ENCODE data around the gene SYNE1.

The SYNE1 gene

GRCh38 chr6:152387091-152387490, 250.1 kb downstream of the SYNE1 start:
- Histone ChIP-seq H3K9me3 (ENCODE audit: control insufficient read depth in 1 of 2, low read length in 2 of 2) (no peaks in the 10 kb centered on the region), H3K36me3 (ENCODE audit: control insufficient read depth in 1 of 2, insufficient read depth in 2 of 2, low read length in 2 of 2) (no peaks in the 10 kb centered on the region), H3K27ac (ENCODE audit: low read depth, low read length) (no peak overlapping the region), H3K4me3 (ENCODE audit: low read depth in 1 of 2, low read length in 2 of 2) (no peak overlapping the region), H3K9ac (ENCODE audit: low read depth in 1 of 2, low read length in 2 of 2) (no peak overlapping the region), H3K4me1 (ENCODE audit: control insufficient read depth in 1 of 2, insufficient read depth in 2 of 2, low read length in 2 of 2) (no peaks in the 10 kb centered on the region), H3K27me3 (ENCODE audit: control insufficient read depth in 1 of 2, insufficient read depth in 2 of 2, low read length in 2 of 2) (no peaks in the 10 kb centered on the region)

- H3K4me1 ChIP-seq (ENCODE audit: control insufficient read depth in 1 of 2, insufficient read depth in 2 of 2, low read length in 2 of 2), result no peaks in the 10 kb centered on the region
- H3K27ac ChIP-seq (ENCODE audit: low read depth, low read length), result no peak overlapping the region
- no peaks in the 10 kb centered on the region for H3K36me3 ChIP-seq (ENCODE audit: control insufficient read depth in 1 of 2, insufficient read depth in 2 of 2, low read length in 2 of 2)
- no peaks in the 10 kb centered on the region for H3K9me3 ChIP-seq (ENCODE audit: control insufficient read depth in 1 of 2, low read length in 2 of 2)
- H3K4me3 ChIP-seq (ENCODE audit: low read depth in 1 of 2, low read length in 2 of 2), result no peak overlapping the region
- H3K9ac ChIP-seq (ENCODE audit: low read depth in 1 of 2, low read length in 2 of 2), result no peak overlapping the region
- no peaks in the 10 kb centered on the region for H3K27me3 ChIP-seq (ENCODE audit: control insufficient read depth in 1 of 2, insufficient read depth in 2 of 2, low read length in 2 of 2)
These were observed 251.0 kb downstream of the SYNE1 start for GRCh38 chr6:152386131-152386530.

GRCh38 chr6:152380993-152381898, 255.9 kb downstream of the SYNE1 start:
- Histone ChIP-seq H3K36me3 (ENCODE audit: control insufficient read depth in 1 of 2, insufficient read depth in 2 of 2, low read length in 2 of 2) (no peaks in the 10 kb centered on the region), H3K4me1 (ENCODE audit: control insufficient read depth in 1 of 2, insufficient read depth in 2 of 2, low read length in 2 of 2) (no peaks in the 10 kb centered on the region), H3K4me3 (ENCODE audit: low read depth in 1 of 2, low read length in 2 of 2) (peak overlapping the region; percentile 28 to 58), H3K9me3 (ENCODE audit: control insufficient read depth in 1 of 2, low read length in 2 of 2) (no peaks in the 10 kb centered on the region), H3K27me3 (ENCODE audit: control insufficient read depth in 1 of 2, insufficient read depth in 2 of 2, low read length in 2 of 2) (no peaks in the 10 kb centered on the region), H3K27ac (ENCODE audit: low read depth, low read length) (peak overlapping the region; percentile 76), H3K9ac (ENCODE audit: low read depth in 1 of 2, low read length in 2 of 2) (peak overlapping the region in 1 of 2 donors; percentile 54)

DNA sequence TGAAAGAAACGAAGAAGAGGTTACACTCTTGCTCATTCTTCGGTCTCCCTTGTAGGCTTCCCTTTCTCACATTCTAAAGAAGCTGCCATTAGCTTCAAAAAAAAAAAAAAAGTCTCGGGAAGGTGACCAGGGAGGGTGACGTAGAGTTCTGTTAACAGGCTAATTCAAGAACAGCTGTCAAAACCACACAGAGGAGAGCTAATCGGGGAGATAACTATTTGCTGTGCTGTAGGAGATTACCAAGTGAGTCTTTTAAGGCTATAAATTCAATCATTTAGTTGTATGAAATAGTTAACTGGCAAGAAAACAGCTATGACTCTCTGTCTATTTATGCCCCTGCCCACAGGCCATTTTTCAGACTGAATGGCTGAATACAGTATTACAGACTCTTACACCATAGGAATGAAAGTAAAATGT, 256.8 kb downstream of the SYNE1 start:
- Histone ChIP-seq H3K27me3 (ENCODE audit: control insufficient read depth in 1 of 2, insufficient read depth in 2 of 2, low read length in 2 of 2) (no peaks in the 10 kb centered on the region), H3K4me3 (ENCODE audit: low read depth in 1 of 2, low read length in 2 of 2) (peak overlapping the region; percentile 28 to 58), H3K9me3 (ENCODE audit: control insufficient read depth in 1 of 2, low read length in 2 of 2) (no peaks in the 10 kb centered on the region), H3K27ac (ENCODE audit: low read depth, low read length) (peak overlapping the region; percentile 76), H3K36me3 (ENCODE audit: control insufficient read depth in 1 of 2, insufficient read depth in 2 of 2, low read length in 2 of 2) (no peaks in the 10 kb centered on the region), H3K9ac (ENCODE audit: low read depth in 1 of 2, low read length in 2 of 2) (peak overlapping the region in 1 of 2 donors; percentile 54), H3K4me1 (ENCODE audit: control insufficient read depth in 1 of 2, insufficient read depth in 2 of 2, low read length in 2 of 2) (no peaks in the 10 kb centered on the region)

GRCh38 chr6:152379423-152379822, 257.7 kb downstream of the SYNE1 start:
- no peaks in the 10 kb centered on the region for H3K27me3 ChIP-seq (ENCODE audit: control insufficient read depth in 1 of 2, insufficient read depth in 2 of 2, low read length in 2 of 2)
- H3K4me1 ChIP-seq (ENCODE audit: control insufficient read depth in 1 of 2, insufficient read depth in 2 of 2, low read length in 2 of 2), result no peaks in the 10 kb centered on the region
- H3K9ac ChIP-seq (ENCODE audit: low read depth in 1 of 2, low read length in 2 of 2), result no peak overlapping the region
- peak overlapping the region; percentile 76 for H3K27ac ChIP-seq (ENCODE audit: low read depth, low read length)
- H3K4me3 ChIP-seq (ENCODE audit: low read depth in 1 of 2, low read length in 2 of 2), result peak overlapping the region in 1 of 2 donors; percentile 58
- H3K9me3 ChIP-seq (ENCODE audit: control insufficient read depth in 1 of 2, low read length in 2 of 2), result no peaks in the 10 kb centered on the region
- no peaks in the 10 kb centered on the region for H3K36me3 ChIP-seq (ENCODE audit: control insufficient read depth in 1 of 2, insufficient read depth in 2 of 2, low read length in 2 of 2)

GRCh38 chr6:152378169-152378568, 259.0 kb downstream of the SYNE1 start:
- Histone ChIP-seq H3K9me3 (ENCODE audit: control insufficient read depth in 1 of 2, low read length in 2 of 2) (no peaks in the 10 kb centered on the region), H3K4me3 (ENCODE audit: low read depth in 1 of 2, low read length in 2 of 2) (no peak overlapping the region), H3K27ac (ENCODE audit: low read depth, low read length) (no peak overlapping the region), H3K9ac (ENCODE audit: low read depth in 1 of 2, low read length in 2 of 2) (no peak overlapping the region), H3K4me1 (ENCODE audit: control insufficient read depth in 1 of 2, insufficient read depth in 2 of 2, low read length in 2 of 2) (no peaks in the 10 kb centered on the region), H3K27me3 (ENCODE audit: control insufficient read depth in 1 of 2, insufficient read depth in 2 of 2, low read length in 2 of 2) (no peaks in the 10 kb centered on the region), H3K36me3 (ENCODE audit: control insufficient read depth in 1 of 2, insufficient read depth in 2 of 2, low read length in 2 of 2) (no peaks in the 10 kb centered on the region)

GRCh38 chr6:152375197-152375596, 262.0 kb downstream of the SYNE1 start:
- no peaks in the 10 kb centered on the region for H3K9me3 ChIP-seq (ENCODE audit: control insufficient read depth in 1 of 2, low read length in 2 of 2)
- no peak overlapping the region for H3K9ac ChIP-seq (ENCODE audit: low read depth in 1 of 2, low read length in 2 of 2)
- H3K36me3 ChIP-seq (ENCODE audit: control insufficient read depth in 1 of 2, insufficient read depth in 2 of 2, low read length in 2 of 2), result no peaks in the 10 kb centered on the region
- no peak overlapping the region for H3K27ac ChIP-seq (ENCODE audit: low read depth, low read length)
- no peaks in the 10 kb centered on the region for H3K4me1 ChIP-seq (ENCODE audit: control insufficient read depth in 1 of 2, insufficient read depth in 2 of 2, low read length in 2 of 2)
- no peaks in the 10 kb centered on the region for H3K27me3 ChIP-seq (ENCODE audit: control insufficient read depth in 1 of 2, insufficient read depth in 2 of 2, low read length in 2 of 2)
- no peak overlapping the region for H3K4me3 ChIP-seq (ENCODE audit: low read depth in 1 of 2, low read length in 2 of 2)

GRCh38 chr6:152372945-152373344, 264.2 kb downstream of the SYNE1 start:
- H3K4me1 ChIP-seq (ENCODE audit: control insufficient read depth in 1 of 2, insufficient read depth in 2 of 2, low read length in 2 of 2), result no peaks in the 10 kb centered on the region

GRCh38 chr6:152371775-152372174, 265.4 kb downstream of the SYNE1 start:
- no peak overlapping the region for H3K9ac ChIP-seq (ENCODE audit: low read depth in 1 of 2, low read length in 2 of 2)
- no peaks in the 10 kb centered on the region for H3K9me3 ChIP-seq (ENCODE audit: control insufficient read depth in 1 of 2, low read length in 2 of 2)
- no peak overlapping the region for H3K27ac ChIP-seq (ENCODE audit: low read depth, low read length)
- H3K27me3 ChIP-seq (ENCODE audit: control insufficient read depth in 1 of 2, insufficient read depth in 2 of 2, low read length in 2 of 2), result no peaks in the 10 kb centered on the region
- H3K4me3 ChIP-seq (ENCODE audit: low read depth in 1 of 2, low read length in 2 of 2), result no peak overlapping the region
- H3K4me1 ChIP-seq (ENCODE audit: control insufficient read depth in 1 of 2, insufficient read depth in 2 of 2, low read length in 2 of 2), result no peaks in the 10 kb centered on the region
- no peaks in the 10 kb centered on the region for H3K36me3 ChIP-seq (ENCODE audit: control insufficient read depth in 1 of 2, insufficient read depth in 2 of 2, low read length in 2 of 2)

More at GRCh38 chr6:152372945-152373344, 264.2 kb downstream of the SYNE1 start:
- H3K36me3 ChIP-seq (ENCODE audit: control insufficient read depth in 1 of 2, insufficient read depth in 2 of 2, low read length in 2 of 2), result no peaks in the 10 kb centered on the region
- H3K27me3 ChIP-seq (ENCODE audit: control insufficient read depth in 1 of 2, insufficient read depth in 2 of 2, low read length in 2 of 2), result no peaks in the 10 kb centered on the region
- no peaks in the 10 kb centered on the region for H3K9me3 ChIP-seq (ENCODE audit: control insufficient read depth in 1 of 2, low read length in 2 of 2)
- no peak overlapping the region for H3K4me3 ChIP-seq (ENCODE audit: low read depth in 1 of 2, low read length in 2 of 2)
- no peak overlapping the region for H3K9ac ChIP-seq (ENCODE audit: low read depth in 1 of 2, low read length in 2 of 2)
- no peak overlapping the region for H3K27ac ChIP-seq (ENCODE audit: low read depth, low read length)

DNA sequence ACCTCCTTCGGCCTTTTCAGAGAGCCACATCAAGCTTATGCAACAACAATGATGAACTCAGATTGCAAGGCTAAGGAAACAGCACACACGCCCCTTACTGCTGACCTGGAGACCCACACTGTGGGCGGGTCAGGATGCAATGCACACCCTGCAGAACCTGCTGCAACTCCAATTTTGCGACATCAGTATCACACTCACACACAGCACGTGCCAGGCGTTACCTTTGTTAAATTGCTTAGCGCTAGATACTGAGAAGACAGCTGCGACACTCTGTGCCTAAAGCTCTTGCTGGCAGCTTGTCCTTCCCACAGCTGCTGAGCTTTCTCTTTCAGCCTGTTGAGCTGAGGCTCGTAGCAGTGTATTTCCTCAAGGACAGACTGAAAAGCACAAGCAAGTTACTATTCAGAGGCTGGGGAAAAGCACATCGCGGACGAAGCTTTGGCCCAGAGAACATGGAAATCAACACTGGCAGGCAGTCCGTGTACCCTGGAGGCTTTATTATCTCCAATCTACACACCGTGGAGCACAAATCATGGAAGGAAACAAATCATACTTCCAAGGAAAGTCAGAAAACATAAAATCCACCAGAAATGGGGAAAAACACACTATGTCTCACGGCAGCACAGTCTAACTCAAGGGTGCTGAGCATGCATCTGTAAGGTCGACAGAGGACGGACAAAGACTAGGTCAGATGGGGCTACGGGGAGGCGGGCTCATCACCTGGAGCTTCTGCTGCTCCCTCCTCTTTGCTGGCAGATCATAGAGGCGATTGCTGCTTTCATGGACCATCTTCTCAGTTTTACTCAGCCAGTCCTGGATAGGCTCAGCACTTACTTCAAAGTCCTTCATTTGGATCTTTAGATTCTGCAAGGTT, 268.2 kb downstream of the SYNE1 start:
- H3K4me3 ChIP-seq (ENCODE audit: low read depth in 1 of 2, low read length in 2 of 2), result no peak overlapping the region
- no peaks in the 10 kb centered on the region for H3K27me3 ChIP-seq (ENCODE audit: control insufficient read depth in 1 of 2, insufficient read depth in 2 of 2, low read length in 2 of 2)
- no peak overlapping the region for H3K27ac ChIP-seq (ENCODE audit: low read depth, low read length)
- no peak overlapping the region for H3K9ac ChIP-seq (ENCODE audit: low read depth in 1 of 2, low read length in 2 of 2)
- no peaks in the 10 kb centered on the region for H3K9me3 ChIP-seq (ENCODE audit: control insufficient read depth in 1 of 2, low read length in 2 of 2)
- H3K4me1 ChIP-seq (ENCODE audit: control insufficient read depth in 1 of 2, insufficient read depth in 2 of 2, low read length in 2 of 2), result no peaks in the 10 kb centered on the region
- H3K36me3 ChIP-seq (ENCODE audit: control insufficient read depth in 1 of 2, insufficient read depth in 2 of 2, low read length in 2 of 2), result no peaks in the 10 kb centered on the region

Measured in duodenal mucosa (tissue), 2 donors.